Fibroblast of villous mesenchyme (primary cell): Measurements from ENCODE around the gene MUSTN1. TPM values are rescaled to one million over a fixed set of nuclear protein-coding genes. Genes with fewer than 3 reads are reported as not detected.

Experiments
- DNase-seq: peaks from one replicate; pipeline ENCODE4 v3.0.0-alpha.2; 2010; ENCODE audit warnings: low read depth
- H3K4me3 ChIP-seq: 2 replicates; pipeline ENCODE4 v1.5.1; 2011; ENCODE audit warnings: low read depth, mild to moderate bottlenecking, low read length
- CTCF ChIP-seq: IDR thresholded peaks from 2 replicates; pipeline ENCODE4 v1.5.1; 2012; ENCODE audit warnings: low read depth, mild to moderate bottlenecking, low read length; ENCODE audit not compliant: insufficient read depth
- total RNA-seq: library from RNA; depleted of rRNA; stranded (reverse); fragments of >200 nt; gene quantifications from 2 replicates; pipeline ENCODE4 v1.2.3, GENCODE V29; 2012

MUSTN1 gene
- total RNA-seq, 1 donor, result not detected

GRCh38 chr3:52847241-52847640 lies 12.4 kb upstream of the MUSTN1 start:
- no peak overlapping the region for H3K4me3 ChIP-seq
- no peak for DNase-seq
- TF ChIP-seq CTCF, result no peak

- no peak overlapping the region for H3K4me3 ChIP-seq
- TF ChIP-seq CTCF, result no peak
These were observed 11.7 kb upstream of the MUSTN1 start for GRCh38 chr3:52846432-52846965.

GRCh38 chr3:52845691-52846431 lies 11.0 kb upstream of the MUSTN1 start:
- peak; percentile 48 for TF ChIP-seq CTCF
- no peak for DNase-seq
- no peak overlapping the region for H3K4me3 ChIP-seq

More at GRCh38 chr3:52846432-52846965, 11.7 kb upstream of the MUSTN1 start:
- no peak for DNase-seq

- DNase-seq, result peak; percentile 42
- no peak for TF ChIP-seq CTCF
- no peak overlapping the region for H3K4me3 ChIP-seq
These were observed 10.3 kb upstream of the MUSTN1 start for GRCh38 chr3:52845157-52845556.

- H3K4me3 ChIP-seq, result no peak overlapping the region
- DNase-seq, result no peak
- no peak for TF ChIP-seq CTCF
These were observed 9.6 kb upstream of the MUSTN1 start for GRCh38 chr3:52844290-52844975.

- no peak for DNase-seq
- no peak overlapping the region for H3K4me3 ChIP-seq
- no peak for TF ChIP-seq CTCF
These were observed 9.1 kb upstream of the MUSTN1 start for GRCh38 chr3:52843881-52844280.
